H9 (cell line): ENCODE results near the gene SHISA9. TPM values are rescaled to one million over a fixed set of nuclear protein-coding genes. Genes with fewer than 3 reads are reported as not detected.

Source experiments
- DNase-seq: peaks from one replicate; pipeline ENCODE4 v3.0.0-alpha.2; 2017
- H2AFZ ChIP-seq: one replicate; pipeline ENCODE4 v1.6.1; 2013; ENCODE audit warnings: mild to moderate bottlenecking, low read length, control low read depth, moderate library complexity
- H2AK5ac ChIP-seq: 2 replicates; pipeline ENCODE4 v1.6.1; 2013; ENCODE audit warnings: low read length, control low read depth, mixed read lengths; ENCODE audit not compliant: insufficient read length
- H2BK120ac ChIP-seq: one replicate; pipeline ENCODE4 v1.6.1; 2013; ENCODE audit warnings: low read depth, mild to moderate bottlenecking, low read length, control low read depth, inconsistent platforms; ENCODE audit not compliant: poor library complexity, severe bottlenecking
- H2BK12ac ChIP-seq: 2 replicates; pipeline ENCODE4 v1.6.1; 2013; ENCODE audit warnings: low read length, control low read depth, mixed read lengths, low read depth; ENCODE audit not compliant: insufficient read length
- H2BK15ac ChIP-seq: 2 replicates; pipeline ENCODE4 v1.6.1; 2013; ENCODE audit warnings: low read depth, low read length, control low read depth
- H2BK20ac ChIP-seq: one replicate; pipeline ENCODE4 v1.6.1; 2013; ENCODE audit warnings: low read depth, mild to moderate bottlenecking, low read length, control low read depth, inconsistent platforms; ENCODE audit not compliant: poor library complexity, severe bottlenecking
- H2BK5ac ChIP-seq: 2 replicates; pipeline ENCODE4 v1.6.1; 2013; ENCODE audit warnings: low read length, control low read depth, mixed read lengths; ENCODE audit not compliant: insufficient read length
- H3K14ac ChIP-seq: 2 replicates; pipeline ENCODE4 v1.6.1; 2013; ENCODE audit warnings: low read length, control low read depth; ENCODE audit not compliant: insufficient read depth
- H3K18ac ChIP-seq: 2 replicates; pipeline ENCODE4 v1.6.1; 2013; ENCODE audit warnings: low read depth, mild to moderate bottlenecking, mixed read lengths, low read length, control low read depth; ENCODE audit not compliant: insufficient read length
- H3K23ac ChIP-seq: 2 replicates; pipeline ENCODE4 v1.6.1; 2013; ENCODE audit warnings: low read length, control low read depth, mixed read lengths, low read depth; ENCODE audit not compliant: insufficient read length
- H3K23me2 ChIP-seq: 2 replicates; pipeline ENCODE4 v1.6.1; 2013; ENCODE audit warnings: low read depth, mild to moderate bottlenecking, mixed read lengths, low read length, control low read depth; ENCODE audit not compliant: insufficient read length, poor library complexity, severe bottlenecking
- H3K27ac ChIP-seq: 2 replicates; pipeline ENCODE4 v1.5.1; 2013; ENCODE audit warnings: low read length, control low read depth, mixed read lengths, low read depth; ENCODE audit not compliant: insufficient read length
- H3K27me3 ChIP-seq: 2 replicates; pipeline ENCODE4 v1.6.1; 2013; ENCODE audit warnings: low read length, control low read depth, inconsistent platforms; ENCODE audit not compliant: insufficient read depth
- H3K4ac ChIP-seq: 2 replicates; pipeline ENCODE4 v1.6.1; 2013; ENCODE audit warnings: low read depth, mild to moderate bottlenecking, control low read depth, inconsistent platforms, low read length, moderate library complexity
- H3K4me1 ChIP-seq: 2 replicates; pipeline ENCODE4 v1.6.1; 2013; ENCODE audit warnings: low read length, control low read depth, inconsistent platforms; ENCODE audit not compliant: insufficient read depth
- H3K4me2 ChIP-seq: 2 replicates; pipeline ENCODE4 v1.6.1; 2013; ENCODE audit warnings: low read length, control low read depth, mixed read lengths; ENCODE audit not compliant: insufficient read length, insufficient read depth
- H3K56ac ChIP-seq: 2 replicates; pipeline ENCODE4 v1.6.1; 2013; ENCODE audit warnings: low read depth, mild to moderate bottlenecking, mixed read lengths, low read length, control low read depth; ENCODE audit not compliant: insufficient read length
- H3K79me1 ChIP-seq: 2 replicates; pipeline ENCODE4 v1.6.1; 2013; ENCODE audit warnings: low read depth, mild to moderate bottlenecking, moderate library complexity, low read length, control low read depth, inconsistent platforms; ENCODE audit not compliant: insufficient read depth, poor library complexity, severe bottlenecking
- H3K79me2 ChIP-seq: 2 replicates; pipeline ENCODE4 v1.6.1; 2013; ENCODE audit warnings: low read length, control low read depth, inconsistent platforms; ENCODE audit not compliant: insufficient read depth
- H3K9ac ChIP-seq: 2 replicates; pipeline ENCODE4 v1.6.1; 2013; ENCODE audit warnings: low read length, control low read depth, mixed read lengths; ENCODE audit not compliant: insufficient read length; ENCODE audit errors: extremely low read depth
- H3K9me3 ChIP-seq: one replicate; pipeline ENCODE4 v1.6.1; 2013; ENCODE audit warnings: low read depth, low read length, inconsistent platforms; ENCODE audit not compliant: control insufficient read depth
- H3T11ph ChIP-seq: one replicate; pipeline ENCODE4 v1.6.1; 2013; ENCODE audit warnings: mild to moderate bottlenecking, low read length, control low read depth, inconsistent platforms
- H4K20me1 ChIP-seq: one replicate; pipeline ENCODE4 v1.6.1; 2013; ENCODE audit not compliant: control insufficient read depth, insufficient read length, insufficient read depth
- H4K5ac ChIP-seq: 2 replicates; pipeline ENCODE4 v1.6.1; 2013; ENCODE audit warnings: low read depth, mild to moderate bottlenecking, mixed read lengths, low read length, control low read depth; ENCODE audit not compliant: insufficient read length
- H4K8ac ChIP-seq: replicated peaks from 2 replicates; pipeline ENCODE4 v1.6.1; 2013; ENCODE audit warnings: low read length, control low read depth, mixed read lengths, low read depth; ENCODE audit not compliant: insufficient read length
- H4K91ac ChIP-seq: 2 replicates; pipeline ENCODE4 v1.6.1; 2013; ENCODE audit warnings: low read depth, mild to moderate bottlenecking, moderate library complexity, mixed read lengths, low read length, control low read depth; ENCODE audit not compliant: insufficient read length
- H3K27ac Mint-ChIP-seq, 3 experiments: 2 replicates in 2 of 3; 3 replicates in 1 of 3; pipeline ENCODE4 v1.8.0; 2020 to 2021; ENCODE audit warnings: mixed read lengths in 3 of 3, mild to moderate bottlenecking in 1 of 3, moderate library complexity in 1 of 3
- H3K27me3 Mint-ChIP-seq: 2 replicates; pipeline ENCODE4 v1.8.0; 2021; ENCODE audit warnings: low read depth, mild to moderate bottlenecking, moderate library complexity, mixed read lengths
- H3K36me3 Mint-ChIP-seq, 3 experiments: 2 replicates in 2 of 3; 3 replicates in 1 of 3; pipeline ENCODE4 v1.8.0; 2020 to 2021; ENCODE audit warnings: low read depth in 3 of 3, mixed read lengths in 3 of 3; ENCODE audit not compliant: insufficient read depth in 1 of 3
- H3K4me1 Mint-ChIP-seq, 2 experiments: 2 replicates each; pipeline ENCODE4 v1.8.0; 2020; ENCODE audit warnings: mixed read lengths in 2 of 2
- H3K4me3 Mint-ChIP-seq, 2 experiments: 2 replicates in 1 of 2; 3 replicates in 1 of 2; pipeline ENCODE4 v1.8.0; 2020 to 2021; ENCODE audit warnings: mild to moderate bottlenecking in 2 of 2, mixed read lengths in 2 of 2, moderate library complexity in 1 of 2
- H3K9me3 Mint-ChIP-seq, 2 experiments: 2 replicates in 1 of 2; 3 replicates in 1 of 2; pipeline ENCODE4 v1.8.0; 2020; ENCODE audit warnings: mild to moderate bottlenecking in 2 of 2, mixed read lengths in 2 of 2, moderate library complexity in 1 of 2
- WGBS: extraction: QIAGEN DNeasy Blood & Tissue Kit; methylation state at CpG from one replicate; pipeline ENCODE4 v1.1.7; 2013; ENCODE audit warnings: missing lambda C conversion rate, low lambda C conversion rate, mixed read lengths; ENCODE audit not compliant: insufficient read length; ENCODE audit errors: extremely low coverage; 5-methylcytosine and 5-hydroxymethylcytosine counted together
- total RNA-seq: library from RNA; stranded (reverse); gene quantifications from 2 replicates; pipeline ENCODE4 v1.2.1, GENCODE V29; 2021
- TF ChIP-seq, protein P1 (sequence below): fragments of 200-600 bp; sonication (generic); conservative IDR thresholded peaks from 3 replicates; pipeline ENCODE4 v1.8.0; 2021; ENCODE audit warnings: antibody characterized with exemption, mild to moderate bottlenecking

Gene SHISA9
- total RNA-seq, 1 experiment from 2014 or later = 7.0 TPM

- no peaks in the 10 kb centered on the region for H3K4me1 ChIP-seq
Observed at GRCh38 chr16:13134836-13135235, 233.4 kb downstream of the SHISA9 start.

More at GRCh38 chr16:13134836-13135235, 233.4 kb downstream of the SHISA9 start:
- Mint-ChIP-seq H3K4me3 (no peak overlapping the region), H3K27me3 (no peaks in the 10 kb centered on the region; the same call in 1 of the 2 replicates), H3K27ac (no peak overlapping the region), H3K9me3 (peaks cover 0 to 4% of the 10 kb centered on the region in 2 experiments; a peak in 3 of 5 replicates), H3K36me3 (peaks cover 0 to 14% (median 6%) of the 10 kb centered on the region in 3 experiments; a peak in 6 of 7 replicates), H3K4me1 (peaks cover 4 to 10% of the 10 kb centered on the region in 2 experiments)
- Histone ChIP-seq H2AFZ (no peak overlapping the region), H2BK120ac (no peak overlapping the region), H3K9ac (no peak overlapping the region), H2BK5ac (no peak overlapping the region), H2BK20ac (no peak overlapping the region), H3T11ph (no peak overlapping the region), H2AK5ac (no peak overlapping the region), H4K20me1 (no peaks in the 10 kb centered on the region), H3K23me2 (no peaks in the 10 kb centered on the region), H4K8ac (no peak overlapping the region), H3K27ac (no peak overlapping the region), H3K18ac (no peak overlapping the region), H3K27me3 (no peaks in the 10 kb centered on the region), H4K91ac (no peak overlapping the region), H3K79me1 (no peaks in the 10 kb centered on the region), H3K9me3 (no peaks in the 10 kb centered on the region), H3K23ac (no peak overlapping the region), H3K79me2 (no peaks in the 10 kb centered on the region), H3K56ac (no peak overlapping the region), H4K5ac (no peak overlapping the region), H3K4ac (no peak overlapping the region), H2BK12ac (no peak overlapping the region), H3K14ac (no peak overlapping the region), H2BK15ac (no peak overlapping the region), H3K4me2 (no peak overlapping the region)
- DNase-seq = no peak
- no CpG with 5 or more reads among the region's 1 CpG for WGBS
- TF ChIP-seq, protein P1, sequence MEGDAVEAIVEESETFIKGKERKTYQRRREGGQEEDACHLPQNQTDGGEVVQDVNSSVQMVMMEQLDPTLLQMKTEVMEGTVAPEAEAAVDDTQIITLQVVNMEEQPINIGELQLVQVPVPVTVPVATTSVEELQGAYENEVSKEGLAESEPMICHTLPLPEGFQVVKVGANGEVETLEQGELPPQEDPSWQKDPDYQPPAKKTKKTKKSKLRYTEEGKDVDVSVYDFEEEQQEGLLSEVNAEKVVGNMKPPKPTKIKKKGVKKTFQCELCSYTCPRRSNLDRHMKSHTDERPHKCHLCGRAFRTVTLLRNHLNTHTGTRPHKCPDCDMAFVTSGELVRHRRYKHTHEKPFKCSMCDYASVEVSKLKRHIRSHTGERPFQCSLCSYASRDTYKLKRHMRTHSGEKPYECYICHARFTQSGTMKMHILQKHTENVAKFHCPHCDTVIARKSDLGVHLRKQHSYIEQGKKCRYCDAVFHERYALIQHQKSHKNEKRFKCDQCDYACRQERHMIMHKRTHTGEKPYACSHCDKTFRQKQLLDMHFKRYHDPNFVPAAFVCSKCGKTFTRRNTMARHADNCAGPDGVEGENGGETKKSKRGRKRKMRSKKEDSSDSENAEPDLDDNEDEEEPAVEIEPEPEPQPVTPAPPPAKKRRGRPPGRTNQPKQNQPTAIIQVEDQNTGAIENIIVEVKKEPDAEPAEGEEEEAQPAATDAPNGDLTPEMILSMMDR = no peak
